CD8-positive, alpha-beta memory T cell (primary cell): ENCODE data around the gene HARS1. TPM values are rescaled to one million over a fixed set of nuclear protein-coding genes. Genes with fewer than 3 reads are reported as not detected.
"Not testable (repeated sequence)": the region's sequence is repeated elsewhere in the genome, so short reads cannot be mapped to it uniquely, and the experiment has no call there.

Source experiments
- CTCF ChIA-PET: fragments of 350-600 bp; sonication (Branson Sonifier 250); formaldehyde crosslinking; loops from one replicate; lab custom pipeline; 2021; ENCODE audit warnings: antibody characterized with exemption; lab: Charles Lee
- POLR2A ChIA-PET: fragments of 350-600 bp; sonication (Branson Sonifier 250); formaldehyde crosslinking; loops from one replicate; lab custom pipeline; 2021; ENCODE audit warnings: antibody characterized with exemption; lab: Charles Lee
- DNase-seq, 5 donors: peaks; one replicate each; pipeline versions ENCODE4 v3.0.0 to v3.0.0-alpha.2; 2020 to 2022; ENCODE audit warnings: mixed read lengths in 1 of 5
- H3K27ac ChIP-seq: one replicate; pipeline ENCODE4 v1.7.0; 2013; ENCODE audit warnings: low read depth, mild to moderate bottlenecking, low read length, moderate library complexity
- H3K27me3 ChIP-seq: 2 replicates; pipeline ENCODE4 v1.7.0; 2013; ENCODE audit warnings: low read length, mild to moderate bottlenecking; ENCODE audit not compliant: insufficient read depth, poor library complexity, severe bottlenecking
- H3K36me3 ChIP-seq: 2 replicates; pipeline ENCODE4 v1.7.0; 2013; ENCODE audit warnings: mild to moderate bottlenecking, low read length, moderate library complexity; ENCODE audit not compliant: insufficient read depth
- H3K4me1 ChIP-seq: 2 replicates; pipeline ENCODE4 v1.7.0; 2013; ENCODE audit warnings: mild to moderate bottlenecking, low read length, moderate library complexity; ENCODE audit not compliant: insufficient read depth
- H3K4me3 ChIP-seq: 2 replicates; pipeline ENCODE4 v1.7.0; 2013; ENCODE audit warnings: mild to moderate bottlenecking, low read length
- H3K9me3 ChIP-seq: 2 replicates; pipeline ENCODE4 v1.7.0; 2013; ENCODE audit warnings: mild to moderate bottlenecking, low read length
- H3K27ac Mint-ChIP-seq, 8 donors: one replicate each; pipeline ENCODE4 v1.8.0; 2020 to 2021; ENCODE audit warnings: mixed read lengths in 8 of 8, mild to moderate bottlenecking in 6 of 8, inconsistent platforms in 3 of 8, moderate library complexity in 3 of 8
- H3K27me3 Mint-ChIP-seq, 2 donors: one replicate each; pipeline ENCODE4 v1.8.0; 2020 to 2021; ENCODE audit warnings: mixed read lengths in 2 of 2, mild to moderate bottlenecking in 1 of 2, moderate library complexity in 1 of 2
- H3K36me3 Mint-ChIP-seq, 3 donors: one replicate each; pipeline ENCODE4 v1.8.0; 2020 to 2021; ENCODE audit warnings: mixed read lengths in 3 of 3, inconsistent platforms in 1 of 3, mild to moderate bottlenecking in 1 of 3
- H3K4me1 Mint-ChIP-seq, 3 donors: one replicate each; pipeline ENCODE4 v1.8.0; 2020 to 2021; ENCODE audit warnings: mixed read lengths in 3 of 3, inconsistent platforms in 1 of 3, mild to moderate bottlenecking in 1 of 3
- H3K4me3 Mint-ChIP-seq, 7 donors: one replicate each; pipeline ENCODE4 v1.8.0; 2020 to 2021; ENCODE audit warnings: mixed read lengths in 7 of 7, mild to moderate bottlenecking in 6 of 7, moderate library complexity in 4 of 7, inconsistent platforms in 2 of 7
- H3K9me3 Mint-ChIP-seq, 5 donors: one replicate each; pipeline ENCODE4 v1.8.0; 2020 to 2022; ENCODE audit warnings: mixed read lengths in 5 of 5, mild to moderate bottlenecking in 3 of 5, moderate library complexity in 2 of 5, inconsistent platforms in 1 of 5
- polyA plus RNA-seq: library from polyadenylated mRNA; unstranded; fragments of 300-500 nt; fragmentation: Illumina TruSeq; gene quantifications from one replicate; pipeline ENCODE4 v1.2.3, GENCODE V29; 2021
- total RNA-seq, 2 experiments: library from RNA; stranded (reverse); gene quantifications; one replicate each; pipeline ENCODE4 v1.2.3, GENCODE V29; 2021

The HARS1 gene
- total and polyA plus RNA-seq, 3 experiments from 2014 or later = 63.6 to 104 (median 97.4) TPM

DNA sequence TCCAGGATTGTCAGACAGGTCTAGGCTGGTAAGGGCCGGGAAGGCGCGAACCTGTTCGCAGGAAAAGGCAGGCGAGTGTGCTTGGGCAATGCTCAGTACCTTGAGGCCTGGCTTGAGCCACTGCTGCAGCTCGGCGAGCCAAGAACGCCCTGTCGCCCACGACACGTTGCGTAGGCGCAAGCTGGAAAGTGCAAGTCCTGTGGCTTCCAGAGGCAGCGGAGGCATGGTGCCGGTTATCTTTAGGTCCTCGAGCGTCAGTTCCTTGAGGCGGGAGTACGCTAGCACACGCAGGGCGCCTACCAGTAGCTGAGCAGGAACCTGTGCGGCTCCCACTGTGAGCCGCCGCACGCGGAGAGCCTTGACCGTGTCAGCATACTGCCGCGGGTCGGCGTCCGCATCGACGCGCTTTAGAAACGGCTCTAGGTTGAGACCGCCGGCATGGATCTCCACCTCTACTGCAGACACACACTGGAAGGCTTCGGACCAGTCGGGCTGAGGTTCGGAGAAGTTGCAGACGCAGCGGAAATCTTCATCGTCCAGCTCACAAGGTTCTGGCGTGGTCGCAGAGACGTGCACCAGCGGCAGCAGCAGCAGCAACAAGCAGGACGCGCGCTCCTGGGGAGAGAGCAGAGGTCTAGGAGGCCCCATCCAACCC is 58.7 kb downstream of the HARS1 start:
- H3K27ac ChIP-seq = no peak overlapping the region

DNA sequence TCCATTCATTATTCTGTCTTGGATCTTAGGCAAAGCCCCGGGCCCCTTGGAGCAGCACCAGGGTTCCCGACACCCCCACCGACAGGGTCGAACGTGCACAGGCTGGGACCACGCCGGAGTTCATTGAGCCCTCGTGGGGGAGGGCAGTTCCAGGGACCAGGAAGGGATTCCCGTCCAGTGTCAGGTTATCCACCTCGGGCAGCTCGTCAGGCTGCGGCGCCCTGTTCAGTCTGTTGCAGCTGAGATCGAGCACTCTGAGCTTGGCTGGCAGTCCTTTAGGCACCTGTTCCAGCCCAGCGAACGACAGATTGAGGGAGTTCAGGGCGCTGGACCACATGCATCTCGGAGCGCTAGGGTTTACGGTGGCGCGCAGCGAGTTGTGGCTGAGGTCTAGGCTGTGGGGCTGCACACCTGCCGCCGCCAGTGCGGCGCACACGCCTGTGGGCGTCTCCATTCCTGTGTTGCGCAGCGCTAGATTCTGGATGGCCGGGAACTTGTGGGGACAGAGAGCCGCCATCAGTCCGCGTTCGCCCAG is 59.3 kb downstream of the HARS1 start:
- ChIA-PET CTCF (interaction anchor here (1.0 to 4.8 kb wide), 5 partner anchors 13 to 259 kb away, joined by 3 to 21 read pairs (median 6); partner anchors contain the start of genes EIF4EBP3, IK and NDUFA2), POLR2A (interaction anchor here (1.2 to 2.3 kb wide), 4 partner anchors 16 to 230 kb away, joined by 3 to 12 read pairs (median 4); partner anchors contain the start of genes ANKHD1, EIF4EBP3, IK and NDUFA2)
- DNase-seq = peak in 4 of 5 donors; percentile 4 to 51 (median 41)
- no peaks in the 10 kb centered on the region for H3K36me3 ChIP-seq
- no peak overlapping the region for H3K27ac ChIP-seq
- Mint-ChIP-seq H3K9me3 (peaks cover 0 to 5% (median 0%) of the 10 kb centered on the region in 5 donors), H3K4me3 (peak overlapping the region; percentile 85 to 97 (median 91)), H3K4me1 (peaks cover 15 to 25% (median 25%) of the 10 kb centered on the region in 3 donors), H3K27me3 (peaks cover 7 to 12% of the 10 kb centered on the region in 2 donors), H3K27ac (peak overlapping the region in 7 of 8 donors; percentile 32 to 89 (median 75)), H3K36me3 (peaks cover 0 to 2% (median 0%) of the 10 kb centered on the region in 3 donors)
- H3K9me3 ChIP-seq = no peaks in the 10 kb centered on the region
- peak overlapping the region; percentile 74 for H3K4me3 ChIP-seq
- H3K4me1 ChIP-seq = peaks cover 6% of the 10 kb centered on the region
- no peaks in the 10 kb centered on the region for H3K27me3 ChIP-seq

More for the DNA sequence above, 58.7 kb downstream of the HARS1 start:
- Mint-ChIP-seq H3K4me1 (peaks cover 15 to 25% (median 25%) of the 10 kb centered on the region in 3 donors), H3K4me3 (peak overlapping the region; percentile 85 to 97 (median 91)), H3K27me3 (peaks cover 7 to 12% of the 10 kb centered on the region in 2 donors), H3K27ac (peak overlapping the region; percentile 33 to 91 (median 88)), H3K9me3 (peaks cover 0 to 5% (median 0%) of the 10 kb centered on the region in 5 donors), H3K36me3 (peaks cover 0 to 2% (median 0%) of the 10 kb centered on the region in 3 donors)
- peaks cover 6% of the 10 kb centered on the region for H3K4me1 ChIP-seq
- H3K36me3 ChIP-seq = no peaks in the 10 kb centered on the region
- H3K27me3 ChIP-seq = no peaks in the 10 kb centered on the region
- no peaks in the 10 kb centered on the region for H3K9me3 ChIP-seq
- DNase-seq = peak; percentile 24 to 63 (median 43)
- ChIA-PET POLR2A (interaction anchor here (1.2 to 2.3 kb wide), 4 partner anchors 15 to 231 kb away, joined by 3 to 12 read pairs (median 4); partner anchors contain the start of genes ANKHD1, EIF4EBP3, IK and NDUFA2), CTCF (interaction anchor here (0.6 to 4.8 kb wide), 7 partner anchors 13 to 1081 kb away, joined by 3 to 21 read pairs (median 4); partner anchors contain the start of genes EIF4EBP3, IK and NDUFA2)
- H3K4me3 ChIP-seq = peak overlapping the region; percentile 74

DNA sequence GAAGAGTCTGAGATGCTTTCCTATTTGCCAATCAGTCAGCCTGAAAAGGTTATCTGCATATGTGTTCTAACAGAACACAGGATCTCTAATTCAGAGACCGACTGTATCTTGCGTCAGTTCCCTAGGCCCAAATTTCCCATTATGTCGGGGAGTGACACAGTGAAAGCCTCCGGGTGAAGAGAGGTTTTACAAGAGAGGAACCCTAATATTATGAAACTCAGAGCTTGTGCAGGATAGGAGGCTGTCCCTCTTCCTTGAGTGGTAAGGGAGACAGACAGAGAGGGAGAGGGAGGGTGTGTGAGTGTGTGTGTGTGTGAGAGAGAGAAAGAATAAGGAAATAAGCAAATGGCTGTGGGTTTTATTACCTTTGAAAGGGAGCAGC is 60.1 kb downstream of the HARS1 start:
- Mint-ChIP-seq H3K9me3 (peaks cover 0 to 5% (median 0%) of the 10 kb centered on the region in 5 donors), H3K4me1 (peaks cover 15 to 25% (median 25%) of the 10 kb centered on the region in 3 donors), H3K27ac (peak overlapping the region in 1 of 8 donors; percentile 58), H3K27me3 (peaks cover 7 to 12% of the 10 kb centered on the region in 2 donors), H3K4me3 (peak overlapping the region; percentile 16 to 85 (median 65)), H3K36me3 (peaks cover 0 to 2% (median 0%) of the 10 kb centered on the region in 3 donors)
- Histone ChIP-seq H3K27me3 (no peaks in the 10 kb centered on the region), H3K4me3 (no peak overlapping the region), H3K9me3 (no peaks in the 10 kb centered on the region), H3K27ac (no peak overlapping the region), H3K4me1 (peaks cover 6% of the 10 kb centered on the region), H3K36me3 (no peaks in the 10 kb centered on the region)
- ChIA-PET POLR2A (interaction anchor here (2.3 kb wide), 1 partner anchor 16 kb away, joined by 12 read pairs; the partner anchor contains the start of genes IK and NDUFA2), CTCF (interaction anchor here (1.2 to 2.3 kb wide), 2 partner anchors 9 to 65 kb away, joined by 3 to 6 read pairs; partner anchors contain the start of gene TMCO6)
- no peak for DNase-seq

DNA sequence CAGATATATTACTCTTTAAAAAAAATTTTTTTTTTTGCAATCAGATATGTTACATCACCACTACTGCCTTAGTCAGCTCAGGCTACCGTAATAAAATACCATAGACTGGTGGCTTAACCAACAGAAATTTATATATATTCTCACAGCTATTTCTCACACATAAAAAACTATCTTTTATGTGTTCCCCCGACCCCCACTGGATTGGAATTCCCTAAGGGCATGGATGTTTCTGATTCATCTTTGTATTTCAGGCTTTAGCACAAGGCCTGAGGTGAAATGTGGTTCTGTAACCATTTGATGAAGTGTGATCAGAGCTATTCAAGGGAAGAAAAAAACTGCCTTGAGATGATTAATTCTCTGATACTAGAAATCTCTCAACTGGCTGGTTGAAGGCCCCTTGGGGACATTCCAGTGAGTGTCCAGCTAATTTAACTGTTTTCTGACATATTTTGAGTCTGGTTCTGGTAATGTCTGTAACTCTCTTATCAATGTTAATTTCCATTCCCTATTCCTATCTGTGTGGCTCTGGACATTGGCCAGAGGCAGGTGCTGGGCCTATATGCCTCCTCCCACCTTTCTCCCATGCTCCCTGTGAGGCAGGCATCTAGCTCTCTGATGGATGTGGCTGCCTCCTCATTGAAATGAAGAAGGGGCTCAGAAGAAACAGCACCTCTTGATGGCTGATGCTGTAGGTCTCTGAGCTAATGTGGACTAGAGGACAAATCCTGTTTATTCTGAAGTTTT is 60.7 kb downstream of the HARS1 start:
- Mint-ChIP-seq H3K4me1 (peaks cover 15 to 25% (median 25%) of the 10 kb centered on the region in 3 donors), H3K9me3 (peaks cover 0 to 5% (median 0%) of the 10 kb centered on the region in 5 donors), H3K36me3 (peaks cover 0 to 2% (median 0%) of the 10 kb centered on the region in 3 donors), H3K4me3 (peak overlapping the region in 6 of 7 donors; percentile 44 to 85 (median 66)), H3K27ac (no peak overlapping the region), H3K27me3 (peaks cover 7 to 12% of the 10 kb centered on the region in 2 donors)
- Histone ChIP-seq H3K27me3 (no peaks in the 10 kb centered on the region), H3K27ac (no peak overlapping the region), H3K4me3 (no peak overlapping the region), H3K36me3 (no peaks in the 10 kb centered on the region), H3K4me1 (peaks cover 6% of the 10 kb centered on the region), H3K9me3 (no peaks in the 10 kb centered on the region)
- ChIA-PET CTCF (interaction anchor here (1.2 kb wide), 1 partner anchor 9 kb away, joined by 3 read pairs; the partner anchor contains the start of gene TMCO6), POLR2A (no interaction called here)
- no peak for DNase-seq

DNA sequence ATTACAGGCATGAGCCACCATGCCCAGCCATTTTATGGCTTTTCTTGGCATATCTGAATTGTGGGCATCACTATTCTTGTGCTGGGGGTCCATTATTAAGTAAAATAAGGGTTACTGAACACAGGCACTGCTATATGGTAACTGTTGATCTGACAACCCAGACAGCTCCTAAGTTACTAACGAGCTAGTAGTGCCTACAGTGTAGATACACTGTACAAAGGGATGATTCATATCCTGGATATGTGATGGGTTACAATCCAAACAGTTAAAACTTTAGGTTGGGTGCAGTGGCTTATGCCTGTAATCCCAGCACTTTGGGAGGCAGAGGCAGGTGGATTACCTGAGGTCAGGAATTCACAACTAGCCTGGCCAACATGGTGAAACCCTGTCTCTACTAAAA is 62.5 kb downstream of the HARS1 start:
- no peak overlapping the region for H3K27ac Mint-ChIP-seq
- Histone ChIP-seq H3K27ac (no peak overlapping the region), H3K36me3 (no peaks in the 10 kb centered on the region), H3K4me3 (no peak overlapping the region), H3K9me3 (no peaks in the 10 kb centered on the region), H3K4me1 (peaks cover 6% of the 10 kb centered on the region), H3K27me3 (no peaks in the 10 kb centered on the region)
- no peak for DNase-seq
- CTCF ChIA-PET = no interaction called here
- H3K27me3 Mint-ChIP-seq = peaks cover 7 to 12% of the 10 kb centered on the region in 2 donors
- no peak overlapping the region for H3K4me3 Mint-ChIP-seq
- peaks cover 0 to 2% (median 1%) of the 10 kb centered on the region in 3 donors for H3K36me3 Mint-ChIP-seq
- peaks cover 0 to 5% (median 0%) of the 10 kb centered on the region in 5 donors for H3K9me3 Mint-ChIP-seq
- POLR2A ChIA-PET = no interaction called here
- H3K4me1 Mint-ChIP-seq = peaks cover 12 to 22% (median 21%) of the 10 kb centered on the region in 3 donors

DNA sequence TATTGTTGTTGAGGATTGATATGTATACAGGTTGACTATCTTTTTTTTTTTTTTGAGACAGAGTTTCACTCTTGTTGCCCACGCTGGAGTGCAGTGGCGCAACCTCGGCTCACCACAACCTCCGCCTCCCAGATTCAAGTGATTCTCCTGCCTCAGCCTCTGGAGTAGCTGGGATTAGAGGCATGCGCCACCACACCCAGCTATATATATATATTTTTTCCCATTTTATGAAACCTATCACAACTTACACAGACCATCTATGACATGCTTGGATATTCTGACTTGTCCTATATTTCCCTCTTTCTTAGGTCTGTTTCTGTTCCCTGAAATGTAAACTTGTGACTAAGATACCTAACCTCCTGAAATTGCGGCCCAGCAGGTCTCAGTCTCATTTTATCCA is 63.2 kb downstream of the HARS1 start:
- CTCF ChIA-PET = no interaction called here
- no peaks in the 10 kb centered on the region for H3K36me3 ChIP-seq
- Mint-ChIP-seq H3K36me3 (peaks cover 0 to 2% (median 1%) of the 10 kb centered on the region in 3 donors), H3K9me3 (peaks cover 0 to 5% (median 0%) of the 10 kb centered on the region in 5 donors), H3K4me1 (peaks cover 7 to 15% (median 14%) of the 10 kb centered on the region in 3 donors), H3K4me3 (no peak overlapping the region), H3K27me3 (peaks cover 4 to 9% of the 10 kb centered on the region in 2 donors), H3K27ac (peak overlapping the region in 1 of 8 donors; percentile 47)
- H3K4me3 ChIP-seq = no peak overlapping the region
- peaks cover 2% of the 10 kb centered on the region for H3K4me1 ChIP-seq
- H3K27ac ChIP-seq = no peak overlapping the region
- H3K27me3 ChIP-seq = no peaks in the 10 kb centered on the region
- POLR2A ChIA-PET = interaction anchor here (0.8 kb wide), 1 partner anchor 75 kb away, joined by 3 read pairs; no protein-coding TSS in a partner anchor
- no peaks in the 10 kb centered on the region for H3K9me3 ChIP-seq
- no peak for DNase-seq

DNA sequence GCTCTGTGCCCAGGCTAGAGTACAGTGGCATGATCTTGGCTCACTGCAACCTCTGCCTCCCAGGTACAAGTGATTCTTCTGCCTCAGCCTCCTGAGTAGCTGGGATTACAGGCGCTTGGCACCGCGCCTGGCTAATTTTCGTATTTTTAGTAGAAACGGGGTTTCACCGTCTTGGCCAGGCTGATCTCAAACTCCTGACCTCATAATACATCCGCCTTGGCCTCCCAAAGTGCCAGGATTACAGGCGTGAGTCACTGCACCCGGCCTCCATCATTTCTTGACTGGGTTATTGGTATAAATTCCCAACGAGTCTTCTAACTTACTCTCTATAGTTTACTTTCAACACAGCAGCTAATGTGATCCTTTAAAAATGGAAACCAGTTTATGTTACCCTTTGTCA is 66.3 kb downstream of the HARS1 start:
- H3K4me3 Mint-ChIP-seq, H3K27me3 ChIP-seq, POLR2A ChIA-PET, H3K9me3 Mint-ChIP-seq, CTCF ChIA-PET, H3K36me3 ChIP-seq, H3K36me3 Mint-ChIP-seq, H3K9me3 ChIP-seq, H3K4me3 ChIP-seq, H3K4me1 ChIP-seq, H3K4me1 Mint-ChIP-seq, H3K27ac ChIP-seq, DNase-seq: not testable (repeated sequence)
- Mint-ChIP-seq H3K27me3 (peaks cover 13 to 21% of the 10 kb centered on the region in 2 donors), H3K27ac (peak overlapping the region in 1 of 8 donors; percentile 24)
